NCI-H187 treated with DMSO at 0.1 percent for 48 hours (cell line): ENCODE measurements around the gene CPSF4L.
"Not testable (repeated sequence)": the region's sequence is repeated elsewhere in the genome, so short reads cannot be mapped to it uniquely, and the experiment has no call there.

Source experiments
- DNase-seq: peaks from one replicate; lab custom pipeline; 2025; lab: John Stamatoyannopoulos, UW

The CPSF4L gene, protein sequence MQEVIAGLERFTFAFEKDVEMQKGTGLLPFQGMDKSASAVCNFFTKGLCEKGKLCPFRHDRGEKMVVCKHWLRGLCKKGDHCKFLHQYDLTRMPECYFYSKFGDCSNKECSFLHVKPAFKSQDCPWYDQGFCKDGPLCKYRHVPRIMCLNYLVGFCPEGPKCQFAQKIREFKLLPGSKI

DNA sequence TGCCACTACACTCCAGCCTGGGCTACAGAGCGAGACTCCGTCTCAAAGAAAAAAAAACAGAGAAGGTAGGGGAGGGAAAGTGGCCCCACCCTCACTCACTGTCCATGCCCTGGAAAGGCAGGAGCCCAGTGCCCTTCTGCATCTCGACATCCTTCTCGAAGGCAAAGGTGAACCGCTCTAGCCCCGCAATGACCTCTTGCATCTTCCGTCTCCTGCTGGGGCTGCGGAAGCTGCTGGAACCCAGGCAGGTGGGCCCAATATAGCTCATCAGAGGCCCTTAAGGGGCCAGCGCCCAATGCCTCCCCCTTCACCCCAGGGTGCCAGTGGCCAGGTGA is at the start of gene CPSF4L:
Gene CPSF4L (minus strand): TSS at position 264 of the 335 bp plus-strand sequence. CDS start 62 bp downstream, at position 202.
- DNase-seq, result no peak

DNA sequence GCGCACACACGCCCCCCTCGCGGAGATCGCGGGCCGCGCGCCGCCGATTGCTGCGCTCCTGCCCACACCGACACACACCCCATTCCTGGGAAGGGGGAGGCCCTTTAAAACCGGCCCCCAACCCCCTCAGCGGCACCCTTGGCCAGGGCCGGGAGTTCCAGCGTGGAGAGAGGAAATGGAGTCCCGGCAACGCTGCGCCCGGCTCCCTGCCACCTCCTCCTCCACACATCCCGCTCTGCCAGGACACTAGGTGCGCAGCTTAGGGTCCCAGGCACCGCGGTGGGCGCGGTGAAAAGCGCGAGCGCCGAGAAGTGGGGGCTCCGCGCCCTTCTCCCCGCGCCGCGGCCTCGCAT is 49.7 kb upstream of the CPSF4L start:
- no peak for DNase-seq

DNA sequence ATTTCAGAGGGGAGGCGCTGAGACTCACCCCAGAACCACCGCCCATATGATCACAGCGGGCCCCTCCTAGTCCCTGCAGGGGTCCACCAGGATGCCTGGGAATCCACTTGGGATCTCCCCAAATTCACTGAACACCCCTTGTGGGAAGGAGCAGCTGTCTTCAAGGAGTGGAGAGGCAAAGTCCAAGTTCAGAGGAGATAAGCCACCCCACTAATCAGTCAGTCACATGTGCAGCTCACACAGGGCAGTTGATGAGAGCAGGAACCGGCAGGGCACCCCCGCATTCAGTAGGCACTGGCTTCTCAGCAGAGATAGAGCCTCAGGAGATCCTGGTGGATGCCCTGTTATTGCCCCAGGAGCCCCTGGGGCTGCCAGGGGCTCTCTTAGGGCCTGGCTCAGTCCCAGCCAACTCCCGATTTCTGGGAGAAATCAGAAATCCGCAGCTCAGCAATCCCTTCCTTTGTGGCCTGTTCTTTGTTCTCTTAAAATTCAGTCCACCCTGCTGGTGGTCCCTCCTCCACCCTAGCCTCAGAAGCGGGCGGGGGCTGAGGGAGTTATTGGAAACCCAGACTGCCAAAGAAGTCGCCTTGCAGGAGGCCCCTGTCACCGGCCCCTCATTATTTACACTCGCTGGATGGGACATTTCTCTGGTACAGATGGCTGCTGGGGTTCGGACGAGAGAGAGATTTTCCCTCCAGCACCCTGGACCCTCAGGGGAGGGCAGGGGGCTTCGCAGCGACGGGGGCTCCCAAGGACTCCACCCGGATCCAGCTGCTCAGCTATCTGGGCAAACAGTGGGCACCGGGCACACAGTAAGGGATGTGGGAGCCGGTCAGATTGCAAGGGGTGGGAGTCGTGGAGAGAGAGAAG is 48.3 kb upstream of the CPSF4L start:
- no peak for DNase-seq

DNA sequence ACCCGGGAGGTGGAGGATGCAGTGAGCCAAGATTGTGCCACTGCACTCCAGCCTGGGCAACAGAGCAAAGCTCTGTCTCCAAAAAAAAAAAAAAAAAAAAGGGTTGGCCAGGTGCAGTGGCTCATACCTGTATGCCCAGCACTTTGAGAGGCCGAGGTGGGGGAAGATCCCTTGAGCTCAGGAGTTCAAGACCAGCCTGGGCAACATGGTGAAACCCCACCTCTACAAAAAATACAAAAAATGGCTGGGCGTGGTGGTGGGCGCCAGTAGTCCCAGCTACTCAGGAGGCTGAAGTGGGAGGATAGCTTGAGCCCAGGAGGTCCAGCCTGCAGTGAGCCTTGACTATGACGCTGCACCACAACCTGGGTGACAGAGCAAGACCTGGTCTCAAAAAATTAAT is 47.3 kb upstream of the CPSF4L start:
- DNase-seq, result not testable (repeated sequence)

DNA sequence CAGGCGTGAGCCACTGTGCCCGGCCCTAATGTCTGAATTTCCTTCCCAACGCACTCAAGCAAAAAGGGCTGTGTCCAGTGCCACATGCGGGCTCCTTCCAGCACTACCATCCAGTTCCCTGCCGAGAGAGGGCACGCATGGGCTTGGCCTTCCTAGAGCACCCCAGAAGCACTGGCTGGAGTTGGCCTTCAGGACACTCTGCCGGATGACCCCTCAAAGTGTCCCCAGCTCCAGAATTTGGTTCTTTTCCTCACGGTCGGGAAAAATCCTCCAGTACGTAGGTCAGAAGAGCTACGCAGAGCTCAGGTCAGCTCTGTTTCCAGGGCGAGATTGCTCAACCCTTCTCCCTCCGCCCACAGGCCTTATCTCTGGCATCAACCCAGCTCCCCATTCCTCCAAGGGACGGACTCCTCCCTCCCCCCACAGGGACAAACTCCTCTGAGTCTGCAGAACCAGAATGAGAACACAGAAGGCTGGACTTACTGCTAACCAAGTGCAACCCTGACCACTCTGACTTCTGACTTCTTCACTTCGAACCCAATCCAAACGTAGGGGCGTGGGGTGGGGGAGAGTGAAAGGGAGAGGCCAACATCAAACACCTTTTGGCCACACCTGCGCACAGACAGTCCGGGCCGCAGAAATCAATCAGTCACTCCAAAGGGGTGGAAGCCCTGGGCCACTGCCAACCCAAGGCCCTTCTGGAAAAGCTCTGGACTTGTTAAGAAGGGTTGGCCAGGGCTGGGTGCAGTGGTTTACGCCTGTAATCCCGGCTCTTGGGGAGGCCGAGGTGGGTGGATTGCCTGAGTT is 46.5 kb upstream of the CPSF4L start:
- no peak for DNase-seq

DNA sequence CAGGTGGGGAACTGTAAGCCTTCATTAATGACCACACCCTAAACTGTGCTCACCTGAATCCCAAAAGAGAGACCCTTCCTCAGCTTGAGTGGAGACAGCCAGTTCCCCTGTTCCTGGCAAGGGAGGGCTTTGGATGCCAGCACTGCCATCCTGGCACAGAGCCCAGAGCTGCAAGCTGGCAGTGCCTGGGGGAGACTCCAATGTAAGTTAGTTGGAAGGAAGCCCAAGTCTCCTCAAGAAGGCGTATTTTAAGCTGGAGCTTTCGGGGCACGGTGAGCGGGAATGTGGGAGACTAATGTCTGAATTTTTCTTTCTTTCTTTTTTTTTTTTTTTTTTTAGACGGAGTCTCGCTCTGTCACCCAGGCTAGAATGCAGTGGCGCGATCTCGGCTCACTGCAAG is 45.5 kb upstream of the CPSF4L start:
- DNase-seq, result no peak

DNA sequence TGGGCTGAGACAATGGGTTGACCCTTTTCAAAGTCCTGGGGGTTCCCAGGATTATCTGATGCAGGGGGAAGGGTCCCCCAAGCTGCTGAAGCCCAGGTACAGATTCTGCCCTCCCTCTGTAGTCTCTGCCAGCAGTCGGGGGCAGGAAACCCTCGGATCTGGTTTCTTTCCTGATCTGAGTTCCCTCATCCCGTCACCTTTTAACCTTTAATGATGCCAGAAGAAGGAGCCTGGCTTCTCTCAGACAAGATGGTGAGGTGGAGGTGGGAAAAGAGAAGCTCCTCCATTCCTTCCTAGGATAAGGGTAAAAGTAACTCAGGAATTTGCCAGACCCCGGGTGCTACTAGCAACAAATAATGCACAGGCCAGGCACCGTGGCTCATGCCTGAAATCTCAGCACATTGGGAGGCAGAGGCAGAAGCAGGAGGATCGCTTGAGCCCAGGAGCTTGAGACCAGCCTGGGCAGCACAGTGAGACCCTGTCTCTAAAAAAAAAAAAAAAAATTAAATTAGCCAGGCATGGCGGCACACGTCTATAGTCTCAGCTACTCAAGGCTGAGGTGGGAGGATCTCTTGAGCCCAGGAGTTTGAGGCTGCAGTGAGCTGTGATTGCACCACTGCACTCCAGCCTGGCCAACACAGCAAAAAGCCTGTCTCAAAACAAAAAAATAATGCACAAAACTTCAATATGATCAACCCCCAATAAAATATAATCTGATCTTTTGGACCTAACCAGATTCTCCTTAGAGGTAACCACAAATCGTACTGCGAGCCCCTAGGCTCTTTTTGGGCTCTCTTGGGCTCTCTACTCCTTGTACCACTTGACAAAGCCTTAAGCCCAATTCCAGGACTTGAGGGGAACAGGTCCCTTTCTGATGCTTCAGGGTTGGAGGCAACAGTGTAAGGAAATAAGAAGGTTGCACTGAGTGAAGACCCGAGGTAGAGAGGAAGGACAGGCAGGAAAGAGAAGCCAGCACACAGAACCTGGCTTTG is 44.5 kb upstream of the CPSF4L start:
- DNase-seq, result no peak

DNA sequence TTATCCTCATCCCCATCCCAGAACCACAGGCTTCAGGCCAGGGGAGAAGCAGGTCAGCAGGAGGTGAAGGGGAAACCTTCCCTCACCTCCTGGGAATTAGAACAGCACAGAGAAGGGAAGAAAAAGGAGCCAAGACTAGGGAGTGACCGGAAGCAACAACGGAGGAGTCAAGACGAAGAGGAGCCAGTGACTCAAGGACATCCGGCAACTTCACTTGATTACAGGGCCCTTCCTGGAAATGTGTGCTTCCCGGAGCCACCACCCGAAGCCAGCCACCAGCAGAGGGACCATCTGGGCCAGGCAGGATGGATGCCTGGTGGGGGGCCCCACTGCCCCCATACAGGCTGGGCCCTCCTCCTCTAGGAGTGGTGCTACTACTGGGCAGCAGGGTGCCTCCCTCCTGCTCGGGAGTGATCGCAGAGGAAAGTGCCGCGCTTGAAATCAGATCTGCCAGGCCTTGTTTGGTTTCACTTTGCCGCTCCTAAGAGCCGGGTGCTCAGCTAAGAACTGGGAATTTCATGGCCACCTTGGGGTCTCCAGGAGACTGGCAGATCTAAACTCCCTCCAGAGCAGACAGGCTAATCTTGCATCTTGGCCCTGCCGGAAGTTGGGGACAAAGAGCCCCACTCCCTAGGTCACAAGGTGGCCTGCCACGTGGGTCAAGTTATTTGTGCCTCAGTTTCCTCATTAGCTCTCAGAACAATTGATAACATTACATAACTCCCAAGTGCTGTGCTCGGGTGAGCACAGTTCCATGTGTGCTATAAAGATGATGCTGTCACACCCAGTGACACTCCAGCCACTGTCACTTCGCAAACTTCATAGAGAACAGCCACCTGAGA is 43.5 kb upstream of the CPSF4L start:
- DNase-seq, result no peak

DNA sequence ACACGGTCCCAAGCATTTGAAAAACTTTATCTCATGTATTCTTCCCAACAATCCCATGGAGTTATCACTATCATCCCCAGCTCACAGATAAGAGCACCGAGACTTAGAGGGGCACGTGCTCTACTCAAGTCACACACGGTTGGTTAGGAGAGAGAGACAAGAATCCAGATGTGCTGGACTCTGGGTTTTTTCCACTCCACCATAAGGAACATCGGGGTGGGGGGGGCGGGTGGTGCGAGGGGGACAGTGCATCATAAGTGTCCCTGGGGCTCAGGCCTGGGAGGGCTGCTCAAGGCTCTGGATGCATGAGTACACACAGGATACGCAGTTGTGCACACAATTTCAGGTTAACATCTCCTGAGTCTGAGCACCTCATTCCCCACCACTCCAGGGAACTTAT is 42.8 kb upstream of the CPSF4L start:
- DNase-seq, result no peak

DNA sequence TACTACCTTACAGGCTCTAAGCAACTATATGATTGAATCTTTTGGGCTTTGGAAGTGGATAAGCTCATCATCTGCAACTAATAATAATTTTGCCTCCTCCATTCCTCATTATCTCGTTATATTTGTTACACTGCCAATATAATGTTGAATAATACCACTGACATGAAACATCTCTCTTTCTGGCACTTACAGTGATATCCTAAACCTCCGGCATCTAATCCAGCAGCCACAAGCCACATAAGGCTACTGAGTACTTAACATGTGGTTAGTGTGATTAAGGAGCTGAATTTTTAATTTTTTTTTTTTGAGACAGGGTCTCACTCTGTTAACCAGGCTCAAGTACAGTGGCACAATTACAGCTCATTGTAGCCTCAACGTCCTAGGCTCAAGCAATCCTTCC is 40.5 kb upstream of the CPSF4L start:
- DNase-seq, result no peak

DNA sequence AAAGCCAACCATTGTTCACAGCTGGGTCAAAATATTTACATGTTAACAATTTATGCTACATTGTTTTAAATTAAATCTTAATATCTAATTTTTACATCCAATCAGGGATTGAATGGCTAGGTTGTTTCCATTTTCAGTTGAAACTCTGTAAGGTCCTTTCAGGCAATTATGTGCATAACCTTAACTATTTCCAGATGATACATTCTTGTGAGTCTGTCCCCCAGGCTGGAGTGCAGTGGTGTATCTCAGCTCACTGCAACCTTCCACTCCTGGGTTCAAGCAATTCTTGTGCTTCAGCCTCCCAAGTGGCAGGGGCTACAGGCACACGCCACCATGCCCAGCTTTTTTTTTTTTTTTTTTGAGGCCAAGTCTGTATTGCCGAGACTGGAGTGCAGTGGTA is 39.7 kb upstream of the CPSF4L start:
- no peak for DNase-seq

DNA sequence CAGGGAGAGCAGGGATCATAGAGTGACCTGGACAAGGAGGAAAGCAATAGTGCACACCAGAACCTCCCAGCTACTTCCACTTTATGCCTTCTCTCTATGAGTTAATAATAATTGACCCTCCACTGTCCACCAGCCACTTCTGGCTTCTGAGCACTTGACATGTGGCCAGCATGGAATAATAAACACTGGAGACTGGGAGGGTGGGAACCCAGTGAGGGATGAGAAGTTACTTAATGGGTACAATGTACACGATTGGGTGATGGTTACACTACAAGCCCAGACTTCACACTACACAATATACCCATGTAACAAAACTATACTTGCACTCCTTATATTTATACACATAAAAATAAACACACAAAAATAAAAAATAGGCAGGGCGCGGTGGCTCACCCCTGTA is 38.7 kb upstream of the CPSF4L start:
- no peak for DNase-seq

DNA sequence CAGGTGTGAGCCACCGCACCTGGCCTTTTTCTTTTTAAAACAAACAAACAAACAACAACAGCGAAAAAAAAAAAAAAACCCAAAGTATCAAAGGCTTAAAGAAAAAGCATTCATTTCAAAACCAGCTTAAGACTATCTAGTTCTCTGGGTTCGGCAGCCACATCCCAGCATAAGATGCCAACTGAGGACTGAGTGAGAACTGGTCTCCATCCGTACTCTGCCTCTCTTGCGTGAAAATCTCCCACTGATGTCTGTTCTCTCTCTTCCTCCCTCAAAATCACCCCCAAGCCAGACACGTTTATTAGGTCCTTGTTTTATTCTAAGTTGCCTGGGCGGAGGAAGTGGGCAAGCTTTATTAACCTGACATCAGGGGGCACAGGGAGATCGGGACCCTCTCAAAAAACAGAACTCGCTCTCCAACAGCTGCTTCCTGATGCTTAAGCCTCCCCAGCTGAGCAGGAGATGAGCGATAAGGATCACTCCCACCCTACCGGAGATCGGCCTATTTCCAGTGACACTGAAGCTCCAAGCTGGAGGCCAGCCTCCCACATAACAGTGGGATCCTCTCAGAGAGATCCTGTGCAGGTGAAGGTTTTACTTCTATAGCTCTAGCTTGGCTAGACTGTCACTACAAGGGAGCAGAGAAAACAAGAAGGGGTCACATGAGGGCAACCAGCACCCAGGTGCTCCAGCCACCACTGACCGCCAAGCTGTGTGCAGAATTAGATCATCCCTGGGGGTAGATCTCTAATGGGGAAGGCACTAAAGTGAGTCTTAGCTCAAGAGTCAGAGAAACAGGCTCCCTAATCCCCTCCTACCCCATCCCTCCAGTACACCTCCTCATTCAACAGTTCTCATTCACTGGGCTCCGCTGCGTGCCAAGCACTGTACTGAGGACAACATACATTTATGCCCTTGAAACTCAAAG is 36.5 kb upstream of the CPSF4L start:
- DNase-seq, result no peak

DNA sequence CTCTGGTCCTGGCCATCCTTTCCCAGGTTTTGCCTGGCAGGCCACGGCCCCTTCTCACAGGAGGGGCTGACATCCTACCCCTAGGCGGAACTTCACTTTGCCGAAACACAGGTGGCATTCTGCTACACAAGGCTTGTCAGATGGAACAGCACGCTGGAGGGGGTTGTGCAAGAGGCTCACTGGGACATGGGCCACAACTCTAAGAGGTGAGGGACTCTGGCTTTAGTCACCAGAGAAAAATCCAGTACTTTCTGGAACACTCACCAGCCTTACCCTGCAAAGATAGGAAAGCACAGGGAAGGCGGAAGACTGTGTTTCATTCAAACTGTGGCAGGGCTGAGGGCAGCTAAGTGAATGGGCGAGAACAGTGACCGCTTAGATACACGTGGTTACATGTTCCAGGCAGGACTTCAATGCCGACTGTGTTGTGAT is 31.8 kb upstream of the CPSF4L start:
- no peak for DNase-seq

DNA sequence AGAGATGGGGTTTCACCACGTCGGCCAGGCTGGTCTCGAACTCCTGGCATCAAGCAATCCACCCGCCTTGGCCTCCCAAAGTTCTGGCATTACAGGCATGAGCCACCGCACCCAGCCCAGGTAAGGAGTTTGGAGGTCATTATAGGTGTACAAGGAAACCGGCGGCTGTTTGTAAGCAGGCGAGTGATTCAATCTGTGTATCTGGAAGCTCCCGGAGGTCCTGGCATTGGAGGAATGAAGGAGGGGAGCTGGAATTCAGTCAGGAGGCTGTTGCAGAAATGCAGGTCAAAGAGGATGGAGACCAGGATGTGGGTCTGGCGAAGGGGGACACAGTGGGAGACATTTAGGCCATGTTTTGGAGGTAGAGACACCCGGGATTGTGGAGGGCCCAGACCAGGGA is 31.4 kb upstream of the CPSF4L start:
- DNase-seq, result no peak

DNA sequence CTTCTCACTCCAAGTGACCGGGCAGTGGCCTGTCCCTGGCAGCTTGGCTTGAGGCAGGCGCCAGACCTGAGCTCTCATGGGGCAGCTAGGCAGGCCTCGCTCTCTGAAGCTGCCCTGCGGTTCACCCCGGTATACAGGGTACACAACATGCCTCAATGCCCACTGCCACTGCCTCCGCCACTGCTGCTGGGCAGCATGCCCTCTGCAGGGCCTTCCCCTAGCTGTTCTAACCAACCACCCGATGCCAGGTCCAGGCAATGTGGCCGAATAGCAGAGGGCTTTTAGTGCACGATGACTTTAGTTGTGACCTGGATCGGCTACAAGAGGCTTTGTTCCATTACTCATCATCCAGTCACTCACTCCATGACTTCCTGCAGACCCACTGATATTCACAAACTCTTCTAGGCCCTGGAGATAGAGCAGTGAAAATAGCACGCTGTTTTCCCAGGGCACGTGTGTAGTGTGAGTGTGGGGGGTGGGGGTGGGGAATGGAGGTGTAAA is 30.4 kb upstream of the CPSF4L start:
- no peak for DNase-seq

DNA sequence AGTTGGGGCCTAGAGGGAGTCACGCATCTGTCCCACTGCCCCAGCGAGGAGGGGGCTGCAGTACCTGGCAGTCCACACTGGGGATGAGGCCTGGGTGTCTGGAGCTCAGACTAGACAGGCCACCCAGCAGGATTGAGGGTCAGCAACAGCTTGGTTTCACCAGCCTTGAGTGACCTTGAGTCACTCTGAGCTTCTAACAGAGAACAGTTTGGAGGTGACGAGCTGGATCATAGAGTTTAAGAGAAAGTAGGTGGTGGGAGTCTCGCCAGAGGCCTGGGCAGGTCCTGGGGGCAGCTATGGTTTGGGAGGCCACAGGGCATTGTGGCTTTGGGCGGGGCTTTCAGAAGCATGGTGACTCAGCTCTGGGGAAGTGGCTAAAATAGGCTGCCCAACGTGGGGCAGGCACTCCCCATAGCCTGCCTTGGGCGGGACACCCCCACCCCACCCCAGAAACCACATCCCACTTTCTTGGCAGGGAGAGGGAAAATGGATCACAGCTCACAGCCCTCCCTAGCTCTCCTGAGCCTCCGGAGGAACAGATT is 29.7 kb upstream of the CPSF4L start:
- no peak for DNase-seq

DNA sequence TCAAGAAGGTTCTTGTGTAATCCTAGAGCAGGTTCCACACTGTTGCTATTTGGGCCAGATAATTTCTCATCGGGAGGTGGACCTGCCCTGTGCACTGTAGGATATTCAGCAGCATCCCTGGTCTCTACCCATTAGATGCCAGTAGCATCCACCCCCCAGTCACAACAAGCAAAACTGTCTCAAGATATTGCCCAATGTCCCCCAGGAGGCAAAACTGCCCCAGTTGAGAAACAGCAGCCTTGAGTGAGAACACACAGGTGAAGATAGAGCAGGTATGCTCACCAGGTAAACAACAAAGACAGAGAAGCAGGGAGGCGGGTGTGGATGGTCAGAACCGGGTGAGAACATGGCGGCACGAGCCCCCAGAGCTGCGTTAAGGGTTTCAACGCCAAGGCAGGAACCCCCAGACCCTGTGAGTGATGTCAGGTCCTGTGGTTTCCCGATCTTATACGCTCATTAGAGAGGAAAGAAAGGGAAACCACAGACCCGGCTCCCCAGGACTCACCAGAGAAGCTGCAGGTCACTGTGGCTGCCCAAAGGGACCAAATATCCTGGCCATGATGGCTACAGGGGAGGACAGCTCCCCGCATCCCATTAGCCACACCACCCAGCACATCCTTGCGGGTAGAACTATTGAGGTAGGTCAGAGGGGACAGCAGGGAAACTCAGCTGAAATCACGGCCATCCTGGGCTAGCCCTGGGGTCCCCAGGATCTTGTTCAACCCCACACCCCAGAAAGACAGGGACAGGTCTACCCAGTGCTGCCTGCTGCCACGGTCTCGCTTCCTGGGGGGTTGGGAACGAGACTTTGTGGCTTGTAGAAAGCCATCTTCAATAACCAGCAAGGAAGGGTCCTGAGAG is 28.9 kb upstream of the CPSF4L start:
- DNase-seq, result no peak
